GM19395 (cell line): Measurements from ENCODE around the gene RRP8.

ENCODE experiments used
- ATAC-seq: cut with Tn5 transposase; IDR thresholded peaks from one replicate; pipeline ENCODE4 v1.9.1; 2021; ENCODE audit warnings: mild to moderate bottlenecking, moderate library complexity; ENCODE audit not compliant: unreplicated experiment

RRP8 gene

GRCh38 chr11:6572215-6572614 lies 31.2 kb downstream of the RRP8 start:
- ATAC-seq, result no peak

- ATAC-seq, result no peak
Measured at GRCh38 chr11:6571434-6572008, 31.9 kb downstream of the RRP8 start.

GRCh38 chr11:6570691-6571427 lies 32.6 kb downstream of the RRP8 start:
- ATAC-seq, result no peak

- ATAC-seq, result no peak
Measured at GRCh38 chr11:6569706-6570105, 33.7 kb downstream of the RRP8 start.

- ATAC-seq, result no peak
Measured at GRCh38 chr11:6568191-6568918, 35.1 kb downstream of the RRP8 start.

- no peak for ATAC-seq
Measured at GRCh38 chr11:6567371-6567745, 36.1 kb downstream of the RRP8 start.

GRCh38 chr11:6566704-6567370 lies 36.6 kb downstream of the RRP8 start:
- no peak for ATAC-seq

GRCh38 chr11:6565988-6566703 lies 37.3 kb downstream of the RRP8 start:
- no peak for ATAC-seq

- no peak for ATAC-seq
Measured at GRCh38 chr11:6565325-6565724, 38.1 kb downstream of the RRP8 start.

GRCh38 chr11:6563667-6564066 lies 39.7 kb downstream of the RRP8 start:
- ATAC-seq, result no peak

GRCh38 chr11:6563121-6563619 lies 40.2 kb downstream of the RRP8 start:
- ATAC-seq, result no peak

- no peak for ATAC-seq
Measured at GRCh38 chr11:6561288-6561687, 42.1 kb downstream of the RRP8 start.

- no peak for ATAC-seq
Measured at GRCh38 chr11:6559369-6559768, 44.0 kb downstream of the RRP8 start.

GRCh38 chr11:6557761-6558674 lies 45.4 kb downstream of the RRP8 start:
- ATAC-seq, result no peak

- no peak for ATAC-seq
Measured at GRCh38 chr11:6557063-6557462, 46.4 kb downstream of the RRP8 start.

- ATAC-seq, result no peak
Measured at GRCh38 chr11:6556139-6556949, 47.1 kb downstream of the RRP8 start.

- no peak for ATAC-seq
Measured at GRCh38 chr11:6554828-6555706, 48.3 kb downstream of the RRP8 start.

- no peak for ATAC-seq
Measured at GRCh38 chr11:6553634-6554033, 49.8 kb downstream of the RRP8 start.
